ENCODE data around the gene PSMA6.

DNA sequence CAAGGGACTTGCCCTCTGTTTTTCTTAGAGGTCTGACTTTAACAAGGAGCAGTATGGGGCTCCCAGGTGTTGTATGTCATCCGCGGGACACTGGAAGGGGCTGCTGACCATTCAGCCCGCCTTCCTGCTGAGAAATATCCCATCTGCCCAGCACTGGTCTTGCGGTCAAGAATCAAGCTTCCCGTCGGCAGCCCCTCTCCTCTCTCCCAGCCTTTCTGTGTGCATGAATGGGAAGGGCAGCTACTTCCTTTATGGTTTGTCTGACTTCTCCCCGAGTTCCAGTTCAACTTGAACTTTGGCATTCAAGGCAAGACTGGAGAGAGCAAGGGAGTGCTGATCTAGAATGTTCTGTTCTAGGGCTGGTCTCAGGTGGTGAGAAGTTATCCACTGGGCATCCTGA is 51.5 kb downstream of the PSMA6 start:
- TF ChIP-seq, protein P1, sequence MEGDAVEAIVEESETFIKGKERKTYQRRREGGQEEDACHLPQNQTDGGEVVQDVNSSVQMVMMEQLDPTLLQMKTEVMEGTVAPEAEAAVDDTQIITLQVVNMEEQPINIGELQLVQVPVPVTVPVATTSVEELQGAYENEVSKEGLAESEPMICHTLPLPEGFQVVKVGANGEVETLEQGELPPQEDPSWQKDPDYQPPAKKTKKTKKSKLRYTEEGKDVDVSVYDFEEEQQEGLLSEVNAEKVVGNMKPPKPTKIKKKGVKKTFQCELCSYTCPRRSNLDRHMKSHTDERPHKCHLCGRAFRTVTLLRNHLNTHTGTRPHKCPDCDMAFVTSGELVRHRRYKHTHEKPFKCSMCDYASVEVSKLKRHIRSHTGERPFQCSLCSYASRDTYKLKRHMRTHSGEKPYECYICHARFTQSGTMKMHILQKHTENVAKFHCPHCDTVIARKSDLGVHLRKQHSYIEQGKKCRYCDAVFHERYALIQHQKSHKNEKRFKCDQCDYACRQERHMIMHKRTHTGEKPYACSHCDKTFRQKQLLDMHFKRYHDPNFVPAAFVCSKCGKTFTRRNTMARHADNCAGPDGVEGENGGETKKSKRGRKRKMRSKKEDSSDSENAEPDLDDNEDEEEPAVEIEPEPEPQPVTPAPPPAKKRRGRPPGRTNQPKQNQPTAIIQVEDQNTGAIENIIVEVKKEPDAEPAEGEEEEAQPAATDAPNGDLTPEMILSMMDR (optimal IDR thresholded peaks at IDR 0.05 in 1 of 3, IDR thresholded peaks at IDR 0.05 in 1 of 3, conservative IDR thresholded peaks at IDR 0.05 in 1 of 3; ENCODE audit: extremely low read depth in 1 of 3, insufficient read depth in 2 of 3, low read length in 3 of 3): no peak
- no peak for TF ChIP-seq EZH2 (IDR thresholded peaks at IDR 0.05; ENCODE audit: low read length)
